Esophagus squamous epithelium (tissue), 4 donors: ENCODE data around the gene TNFRSF11A.

Experiments
- POLR2A ChIP-seq, 4 donors: fragments of 450-650 bp; IDR thresholded peaks; one replicate each; pipeline ENCODE4 v1.6.1; 2017; ENCODE audit warnings: antibody characterized with exemption in 4 of 4, mild to moderate bottlenecking in 4 of 4, moderate library complexity in 3 of 4
- TF ChIP-seq, protein P1 (sequence below), 6 experiments: fragments of 450-650 bp in 4 of 6; fragments of 200-600 bp in 2 of 6; sonication (generic) in 2 of 6; IDR thresholded peaks; one replicate each; pipeline ENCODE4 v1.5.1; 2016 to 2019; ENCODE audit warnings: antibody characterized with exemption in 6 of 6, mild to moderate bottlenecking in 4 of 6, moderate library complexity in 4 of 6

DNA sequence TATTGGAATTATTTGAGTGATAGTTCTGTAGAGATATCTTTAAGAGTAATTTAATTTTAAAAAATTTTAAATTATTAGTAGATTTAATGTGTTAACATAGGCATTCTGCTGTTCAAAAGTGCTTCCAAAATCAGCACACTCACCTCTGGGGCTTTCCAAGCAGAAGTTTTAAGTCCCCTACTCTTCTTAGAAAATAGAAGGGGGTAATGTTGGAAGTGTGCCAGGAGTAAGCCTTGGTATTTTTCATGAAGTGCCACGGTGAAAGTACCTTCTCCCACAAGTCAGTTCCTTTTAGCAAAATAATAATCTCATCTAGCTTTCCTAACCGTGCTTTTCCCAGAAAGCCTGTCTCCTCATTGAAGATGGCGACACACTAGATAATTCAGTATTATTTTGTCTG lies 3.9 kb upstream of the TNFRSF11A start:
- TF ChIP-seq, protein P1, sequence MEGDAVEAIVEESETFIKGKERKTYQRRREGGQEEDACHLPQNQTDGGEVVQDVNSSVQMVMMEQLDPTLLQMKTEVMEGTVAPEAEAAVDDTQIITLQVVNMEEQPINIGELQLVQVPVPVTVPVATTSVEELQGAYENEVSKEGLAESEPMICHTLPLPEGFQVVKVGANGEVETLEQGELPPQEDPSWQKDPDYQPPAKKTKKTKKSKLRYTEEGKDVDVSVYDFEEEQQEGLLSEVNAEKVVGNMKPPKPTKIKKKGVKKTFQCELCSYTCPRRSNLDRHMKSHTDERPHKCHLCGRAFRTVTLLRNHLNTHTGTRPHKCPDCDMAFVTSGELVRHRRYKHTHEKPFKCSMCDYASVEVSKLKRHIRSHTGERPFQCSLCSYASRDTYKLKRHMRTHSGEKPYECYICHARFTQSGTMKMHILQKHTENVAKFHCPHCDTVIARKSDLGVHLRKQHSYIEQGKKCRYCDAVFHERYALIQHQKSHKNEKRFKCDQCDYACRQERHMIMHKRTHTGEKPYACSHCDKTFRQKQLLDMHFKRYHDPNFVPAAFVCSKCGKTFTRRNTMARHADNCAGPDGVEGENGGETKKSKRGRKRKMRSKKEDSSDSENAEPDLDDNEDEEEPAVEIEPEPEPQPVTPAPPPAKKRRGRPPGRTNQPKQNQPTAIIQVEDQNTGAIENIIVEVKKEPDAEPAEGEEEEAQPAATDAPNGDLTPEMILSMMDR (IDR thresholded peaks at IDR 0.05) = no peak
- TF ChIP-seq POLR2A (IDR thresholded peaks at IDR 0.05) = no peak
